ENCODE measurements around the gene FARSB. TPM values are rescaled to one million over a fixed set of nuclear protein-coding genes. Genes with fewer than 3 reads are reported as not detected.

The FARSB gene
- total RNA-seq, 4 donors from 2014 or later: 12.9 to 16.0 (median 13.8) TPM

- DNase-seq: no peak
- Histone ChIP-seq H3K4me1 (peaks cover 14 to 15% of the 10 kb centered on the region in 2 donors), H3K9me3 (no peaks in the 10 kb centered on the region), H3K36me3 (peaks cover 0 to 3% of the 10 kb centered on the region in 2 donors), H3K27me3 (no peaks in the 10 kb centered on the region), H3K27ac (no peak overlapping the region), H3K4me3 (replicated peaks in 1 of 3) (no peak overlapping the region)
- intact Hi-C loops (cut with DNase I): no loop called here
- WGBS, 2 donors: 80 to 83% methylated on average over 8 of the region's 8 CpGs
- TF ChIP-seq POLR2A (IDR thresholded peaks at IDR 0.05) (no peak), CTCF (IDR thresholded peaks at IDR 0.05) (no peak)
These were observed 3.2 kb downstream of the FARSB start for GRCh38 chr2:222652491-222653255.

GRCh38 chr2:222651718-222652418, 4.0 kb downstream of the FARSB start:
- DNase-seq: no peak
- no peak for TF ChIP-seq POLR2A (IDR thresholded peaks at IDR 0.05)
- TF ChIP-seq CTCF (IDR thresholded peaks at IDR 0.05): no peak
- intact Hi-C loops (cut with DNase I): no loop called here
- Histone ChIP-seq H3K27ac (no peak overlapping the region), H3K9me3 (no peaks in the 10 kb centered on the region), H3K36me3 (peaks cover 0 to 3% of the 10 kb centered on the region in 2 donors), H3K4me1 (peaks cover 13% of the 10 kb centered on the region in 2 donors), H3K4me3 (replicated peaks in 1 of 3) (no peak overlapping the region), H3K27me3 (no peaks in the 10 kb centered on the region)
- 93 to 94% methylated on average over 4 of the region's 4 CpGs for WGBS, 2 donors

- H3K36me3 ChIP-seq: peaks cover 0 to 6% of the 10 kb centered on the region in 2 donors
- 94 to 95% methylated on average over 3 of the region's 3 CpGs for WGBS, 2 donors
- no peak overlapping the region for H3K27ac ChIP-seq
- H3K27me3 ChIP-seq: no peaks in the 10 kb centered on the region
- H3K9me3 ChIP-seq: no peaks in the 10 kb centered on the region
- H3K4me3 ChIP-seq (replicated peaks in 1 of 3): no peak overlapping the region
- intact Hi-C loops (cut with DNase I): no loop called here
- peaks cover 5 to 6% of the 10 kb centered on the region in 2 donors for H3K4me1 ChIP-seq
- no peak for DNase-seq
- no peak for TF ChIP-seq CTCF (IDR thresholded peaks at IDR 0.05)
- no peak for TF ChIP-seq POLR2A (IDR thresholded peaks at IDR 0.05)
These were observed 6.1 kb downstream of the FARSB start for GRCh38 chr2:222649801-222650200.

GRCh38 chr2:222646008-222646407, 9.9 kb downstream of the FARSB start:
- no peaks in the 10 kb centered on the region for H3K27me3 ChIP-seq
- no peak for DNase-seq
- H3K36me3 ChIP-seq: peaks cover 0 to 9% of the 10 kb centered on the region in 2 donors
- 88 to 92% methylated on average over 3 of the region's 3 CpGs for WGBS, 2 donors
- H3K4me1 ChIP-seq: no peaks in the 10 kb centered on the region
- no peak for TF ChIP-seq CTCF (IDR thresholded peaks at IDR 0.05)
- TF ChIP-seq POLR2A (IDR thresholded peaks at IDR 0.05): no peak
- intact Hi-C loops (cut with DNase I): no loop called here
- H3K4me3 ChIP-seq (replicated peaks in 1 of 3): no peak overlapping the region
- no peaks in the 10 kb centered on the region for H3K9me3 ChIP-seq
- H3K27ac ChIP-seq: no peak overlapping the region

GRCh38 chr2:222643134-222643533, 12.8 kb downstream of the FARSB start:
- no peaks in the 10 kb centered on the region for H3K4me1 ChIP-seq
- no peak for DNase-seq
- no peaks in the 10 kb centered on the region for H3K27me3 ChIP-seq
- WGBS, 2 donors: 92 to 96% methylated on average over 1 of the region's 1 CpG
- TF ChIP-seq CTCF (IDR thresholded peaks at IDR 0.05): no peak
- no peak for TF ChIP-seq POLR2A (IDR thresholded peaks at IDR 0.05)
- H3K4me3 ChIP-seq (replicated peaks in 1 of 3): no peak overlapping the region
- H3K27ac ChIP-seq: no peak overlapping the region
- no peaks in the 10 kb centered on the region for H3K9me3 ChIP-seq
- H3K36me3 ChIP-seq: peaks cover 0 to 14% of the 10 kb centered on the region in 2 donors
- intact Hi-C loops (cut with DNase I): no loop called here

All from thyroid gland (tissue), 4 donors.